ENCODE measurements around the gene TECPR1. TPM values are rescaled to one million over a fixed set of nuclear protein-coding genes. Genes with fewer than 3 reads are reported as not detected.
A peak's percentile ranks its signal among the peaks of the same experiment; 100 is the strongest.

Gene TECPR1
- total RNA-seq, 2 experiments from 2014 or later, result 45.6 to 60.7 TPM

GRCh38 chr7:98233219-98234070, 18.6 kb downstream of the TECPR1 start:
- H3K27me3 Mint-ChIP-seq, result no peaks in the 10 kb centered on the region
- H3K4me3 Mint-ChIP-seq, result no peak overlapping the region
- no peak for DNase-seq
- CTCF ChIA-PET, result no interaction called here
- no peak overlapping the region for H3K27ac Mint-ChIP-seq
- H3K4me1 Mint-ChIP-seq, result no peaks in the 10 kb centered on the region
- ATAC-seq, result no peak
- no peaks in the 10 kb centered on the region for H3K36me3 Mint-ChIP-seq
- no peaks in the 10 kb centered on the region for H3K9me3 Mint-ChIP-seq (ENCODE audit: low read depth)

GRCh38 chr7:98232799-98233198, 19.2 kb downstream of the TECPR1 start:
- Mint-ChIP-seq H3K9me3 (ENCODE audit: low read depth) (no peaks in the 10 kb centered on the region), H3K4me3 (no peak overlapping the region), H3K4me1 (no peaks in the 10 kb centered on the region), H3K36me3 (no peaks in the 10 kb centered on the region), H3K27ac (no peak overlapping the region), H3K27me3 (no peaks in the 10 kb centered on the region)
- ATAC-seq, result no peak
- no peak for DNase-seq
- CTCF ChIA-PET, result no interaction called here

- Mint-ChIP-seq H3K36me3 (no peaks in the 10 kb centered on the region), H3K4me1 (no peaks in the 10 kb centered on the region), H3K27ac (no peak overlapping the region), H3K27me3 (no peaks in the 10 kb centered on the region), H3K4me3 (no peak overlapping the region), H3K9me3 (ENCODE audit: low read depth) (no peaks in the 10 kb centered on the region)
- ATAC-seq (no peak), DNase-seq (no peak)
- CTCF ChIA-PET, result no interaction called here
Observed at GRCh38 chr7:98232263-98232585, 19.8 kb downstream of the TECPR1 start.

GRCh38 chr7:98231493-98232262, 20.4 kb downstream of the TECPR1 start:
- Mint-ChIP-seq H3K36me3 (no peaks in the 10 kb centered on the region), H3K27me3 (no peaks in the 10 kb centered on the region), H3K27ac (no peak overlapping the region), H3K4me1 (no peaks in the 10 kb centered on the region), H3K4me3 (no peak overlapping the region), H3K9me3 (ENCODE audit: low read depth) (no peaks in the 10 kb centered on the region)
- DNase-seq (no peak), ATAC-seq (no peak)
- CTCF ChIA-PET, result no interaction called here

GRCh38 chr7:98230746-98231471, 21.1 kb downstream of the TECPR1 start:
- DNase-seq, result no peak
- Mint-ChIP-seq H3K4me1 (no peaks in the 10 kb centered on the region), H3K9me3 (ENCODE audit: low read depth) (no peaks in the 10 kb centered on the region), H3K36me3 (peaks cover 2% of the 10 kb centered on the region), H3K27ac (no peak overlapping the region), H3K4me3 (no peak overlapping the region), H3K27me3 (no peaks in the 10 kb centered on the region)
- ATAC-seq, result no peak
- CTCF ChIA-PET, result no interaction called here

GRCh38 chr7:98229991-98230745, 21.9 kb downstream of the TECPR1 start:
- H3K36me3 Mint-ChIP-seq, result peaks cover 2% of the 10 kb centered on the region
- no peaks in the 10 kb centered on the region for H3K9me3 Mint-ChIP-seq (ENCODE audit: low read depth)
- H3K4me3 Mint-ChIP-seq, result no peak overlapping the region
- no peaks in the 10 kb centered on the region for H3K27me3 Mint-ChIP-seq
- H3K27ac Mint-ChIP-seq, result no peak overlapping the region
- CTCF ChIA-PET, result no interaction called here
- no peak for DNase-seq
- H3K4me1 Mint-ChIP-seq, result no peaks in the 10 kb centered on the region
- ATAC-seq, result no peak

- H3K9me3 Mint-ChIP-seq (ENCODE audit: low read depth), result no peaks in the 10 kb centered on the region
- H3K36me3 Mint-ChIP-seq, result peaks cover 2% of the 10 kb centered on the region
- H3K27me3 Mint-ChIP-seq, result no peaks in the 10 kb centered on the region
- H3K4me1 Mint-ChIP-seq, result no peaks in the 10 kb centered on the region
- H3K4me3 Mint-ChIP-seq, result no peak overlapping the region
- ATAC-seq (no peak), DNase-seq (no peak)
- H3K27ac Mint-ChIP-seq, result no peak overlapping the region
- CTCF ChIA-PET, result no interaction called here
Observed at GRCh38 chr7:98229441-98229840, 22.6 kb downstream of the TECPR1 start.

GRCh38 chr7:98228801-98229200, 23.2 kb downstream of the TECPR1 start:
- Mint-ChIP-seq H3K9me3 (ENCODE audit: low read depth) (no peaks in the 10 kb centered on the region), H3K27ac (no peak overlapping the region), H3K36me3 (peaks cover 2% of the 10 kb centered on the region), H3K4me1 (no peaks in the 10 kb centered on the region), H3K4me3 (no peak overlapping the region), H3K27me3 (no peaks in the 10 kb centered on the region)
- ATAC-seq (no peak), DNase-seq (no peak)
- CTCF ChIA-PET, result no interaction called here

- CTCF ChIA-PET, result interaction anchor here (0.8 kb wide), 1 partner anchor 15 kb away, joined by 3 read pairs; no protein-coding TSS in a partner anchor
- Mint-ChIP-seq H3K27me3 (no peaks in the 10 kb centered on the region), H3K9me3 (ENCODE audit: low read depth) (no peaks in the 10 kb centered on the region), H3K4me3 (no peak overlapping the region), H3K27ac (no peak overlapping the region), H3K4me1 (no peaks in the 10 kb centered on the region), H3K36me3 (peaks cover 2% of the 10 kb centered on the region)
- DNase-seq (no peak), ATAC-seq (no peak)
Observed at GRCh38 chr7:98227939-98228338, 24.1 kb downstream of the TECPR1 start.

GRCh38 chr7:98225913-98226614, 26.0 kb downstream of the TECPR1 start:
- CTCF ChIA-PET, result no interaction called here
- H3K36me3 Mint-ChIP-seq, result peaks cover 2% of the 10 kb centered on the region
- H3K4me3 Mint-ChIP-seq, result no peak overlapping the region
- H3K27me3 Mint-ChIP-seq, result no peaks in the 10 kb centered on the region
- H3K27ac Mint-ChIP-seq, result peak overlapping the region; percentile 19
- DNase-seq, result no peak
- H3K4me1 Mint-ChIP-seq, result no peaks in the 10 kb centered on the region
- H3K9me3 Mint-ChIP-seq (ENCODE audit: low read depth), result no peaks in the 10 kb centered on the region
- no peak for ATAC-seq

- H3K9me3 Mint-ChIP-seq (ENCODE audit: low read depth), result no peaks in the 10 kb centered on the region
- peaks cover under 1% of the 10 kb centered on the region for H3K4me1 Mint-ChIP-seq
- H3K27ac Mint-ChIP-seq, result no peak overlapping the region
- ATAC-seq (no peak), DNase-seq (no peak)
- CTCF ChIA-PET, result no interaction called here
- H3K36me3 Mint-ChIP-seq, result peaks cover 3% of the 10 kb centered on the region
- H3K4me3 Mint-ChIP-seq, result no peak overlapping the region
- H3K27me3 Mint-ChIP-seq, result no peaks in the 10 kb centered on the region
Observed at GRCh38 chr7:98224701-98225181, 27.3 kb downstream of the TECPR1 start.

- H3K27me3 Mint-ChIP-seq, result no peaks in the 10 kb centered on the region
- peaks cover 6% of the 10 kb centered on the region for H3K4me1 Mint-ChIP-seq
- ATAC-seq (peak; percentile 16), DNase-seq (no peak)
- H3K27ac Mint-ChIP-seq, result no peak overlapping the region
- peaks cover 7% of the 10 kb centered on the region for H3K36me3 Mint-ChIP-seq
- CTCF ChIA-PET, result no interaction called here
- H3K9me3 Mint-ChIP-seq (ENCODE audit: low read depth), result no peaks in the 10 kb centered on the region
- no peak overlapping the region for H3K4me3 Mint-ChIP-seq
Observed at GRCh38 chr7:98223898-98224700, 27.9 kb downstream of the TECPR1 start.
